NCI-H187 treated with DMSO at 0.1 percent for 48 hours (cell line): ENCODE measurements around the gene CD99.
"Not testable (repeated sequence)": the region's sequence is repeated elsewhere in the genome, so short reads cannot be mapped to it uniquely, and the experiment has no call there.

ENCODE experiments used
- DNase-seq: peaks from one replicate; lab custom pipeline; 2025; lab: John Stamatoyannopoulos, UW

CD99 gene

DNA sequence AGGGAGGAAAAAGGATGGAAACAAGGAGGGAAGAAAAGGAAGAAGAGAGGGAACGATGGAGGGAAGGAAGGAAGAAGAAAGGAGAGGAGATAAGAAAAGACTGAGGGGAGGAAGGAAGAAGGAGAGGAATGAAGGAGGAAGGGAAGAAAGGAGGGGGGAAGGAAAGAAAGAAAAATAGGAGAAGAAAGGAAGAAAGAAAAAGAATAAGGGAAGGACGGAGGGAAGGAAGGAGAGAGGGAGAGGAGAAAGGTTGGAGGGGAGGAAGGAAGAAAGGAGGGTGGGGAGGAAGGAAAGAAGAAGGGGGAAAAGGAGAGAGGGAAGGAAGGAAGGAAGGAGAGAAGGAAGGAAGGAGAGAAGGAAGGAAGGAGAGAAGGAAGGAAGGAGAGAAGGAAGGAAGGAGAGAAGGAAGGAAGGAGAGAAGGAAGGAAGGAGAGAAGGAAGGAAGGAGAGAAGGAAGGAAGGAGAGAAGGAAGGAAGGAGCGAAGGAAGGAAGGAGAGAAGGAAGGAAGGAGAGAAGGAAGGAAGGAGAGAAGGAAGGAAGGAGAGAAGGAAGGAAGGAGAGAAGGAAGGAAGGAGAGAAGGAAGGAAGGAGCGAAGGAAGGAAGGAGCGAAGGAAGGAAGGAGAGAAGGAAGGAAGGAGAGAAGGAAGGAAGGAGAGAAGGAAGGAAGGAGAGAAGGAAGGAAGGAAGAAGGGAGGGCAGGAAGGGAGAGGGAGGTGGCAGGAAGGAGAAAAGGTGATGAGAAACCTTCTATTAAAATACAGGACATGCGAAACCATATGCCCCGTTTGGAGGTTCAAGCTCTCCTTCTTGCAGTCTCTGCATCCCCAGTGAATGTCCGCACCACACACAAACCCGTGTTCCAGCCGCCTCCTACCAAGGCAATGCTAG lies 82.3 kb downstream of the CD99 start:
- DNase-seq: not testable (repeated sequence)

DNA sequence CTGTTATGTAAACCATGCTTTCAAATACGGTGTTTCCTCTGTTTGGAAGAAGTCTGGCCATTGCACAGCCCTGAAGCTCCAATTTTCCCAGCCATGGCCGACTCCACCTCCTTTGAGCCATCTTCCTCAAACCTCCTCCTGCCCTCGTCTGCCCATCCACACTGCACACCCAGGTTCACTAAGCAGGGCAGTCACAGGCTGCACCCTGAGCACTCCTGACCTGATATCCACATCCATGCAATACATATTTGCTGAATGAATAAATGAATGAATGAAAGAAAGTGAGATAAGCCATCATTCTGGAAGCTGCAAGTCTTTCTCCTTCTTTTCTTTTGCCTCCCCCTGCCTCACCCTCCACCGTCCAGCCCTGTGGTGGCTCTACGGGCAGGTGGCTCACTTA lies 83.0 kb downstream of the CD99 start:
- DNase-seq: no peak

DNA sequence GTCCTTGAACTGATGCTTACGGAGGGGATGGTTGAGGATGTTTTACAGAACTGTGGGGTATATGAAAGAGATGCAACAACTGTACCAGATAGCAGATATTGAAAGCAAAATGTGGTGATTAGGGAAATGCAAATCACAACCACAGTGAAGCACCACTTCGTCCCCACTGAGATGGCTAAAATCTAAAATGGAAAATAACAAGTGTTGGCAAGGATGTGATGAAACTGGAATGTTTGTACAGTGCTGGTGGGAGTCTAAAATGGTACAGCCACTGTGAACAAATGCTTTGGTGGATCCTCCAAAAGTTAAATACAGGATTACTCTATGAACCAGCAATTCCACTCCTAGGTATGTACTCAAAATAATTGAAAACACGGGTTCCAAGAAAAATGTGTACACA lies 83.7 kb downstream of the CD99 start:
- no peak for DNase-seq

DNA sequence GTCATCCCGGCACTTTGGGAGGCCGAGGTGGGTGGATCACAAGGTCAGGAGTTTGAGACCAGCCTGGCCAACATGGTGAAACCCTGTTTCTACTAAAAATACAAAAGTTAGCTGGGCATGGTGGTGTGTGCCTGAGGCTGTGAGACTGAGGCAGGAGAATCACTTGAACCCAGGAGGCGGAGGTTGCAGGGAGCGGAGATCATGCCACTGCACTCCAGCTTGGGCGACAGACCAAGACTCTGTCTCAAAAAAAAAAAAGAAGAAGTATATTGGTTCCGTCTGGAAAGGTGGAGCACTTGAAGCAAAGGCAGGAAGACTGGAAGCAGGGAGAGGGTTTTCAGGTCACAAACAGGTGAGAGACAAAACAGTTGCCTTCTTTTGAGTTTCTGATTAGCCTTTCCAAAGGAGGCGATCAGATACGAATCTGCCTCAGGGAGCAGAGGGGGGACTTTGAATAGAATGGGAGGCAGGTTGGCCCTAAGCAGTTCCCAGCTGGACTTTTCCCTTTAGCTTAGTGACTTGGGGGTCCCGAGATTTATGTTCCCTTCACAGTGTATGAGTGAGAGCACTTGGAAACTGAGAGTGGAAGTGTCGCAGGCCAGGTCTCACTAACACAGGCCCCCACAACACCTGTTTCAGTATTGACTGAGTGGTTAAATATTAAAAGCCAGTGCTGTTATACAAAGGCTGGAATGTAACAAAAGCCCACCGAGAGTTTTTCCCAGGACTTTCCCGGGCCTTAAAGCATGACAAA lies 89.6 kb downstream of the CD99 start:
- not testable (repeated sequence) for DNase-seq

DNA sequence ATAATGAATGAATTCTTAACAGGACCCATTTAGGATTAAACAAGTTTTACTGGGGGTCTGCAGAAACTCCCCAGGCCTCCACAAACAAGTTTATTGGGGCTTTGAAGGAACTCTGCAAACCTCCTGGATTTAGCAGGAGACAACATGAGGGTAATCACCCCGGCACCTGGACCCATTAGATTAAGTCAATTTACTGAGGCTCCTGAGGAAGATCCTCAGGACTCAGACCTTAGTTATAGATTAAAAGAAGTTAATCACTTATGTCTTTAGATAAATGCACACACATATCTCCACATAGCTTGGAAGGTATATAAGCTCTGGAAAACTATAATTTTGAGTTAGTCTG lies 90.1 kb downstream of the CD99 start:
- DNase-seq: no peak

DNA sequence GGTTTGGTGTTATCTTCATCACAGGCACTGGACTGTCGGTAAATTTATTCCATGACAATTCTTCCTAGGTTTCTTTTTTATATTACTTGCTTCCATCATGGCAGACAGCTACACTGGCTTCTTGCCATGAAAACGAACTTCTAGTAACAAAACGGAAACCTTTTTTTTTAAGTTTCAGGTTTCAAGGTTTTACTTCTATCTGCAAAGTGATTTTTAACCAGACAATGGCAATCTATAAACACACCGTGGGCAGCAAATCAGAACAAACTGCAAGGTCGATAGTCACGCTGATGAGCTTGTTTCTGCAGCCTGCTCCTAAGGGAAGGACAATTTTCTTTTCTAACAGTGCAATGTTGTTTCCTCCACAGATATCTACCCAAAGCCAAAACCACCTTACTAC lies 90.6 kb downstream of the CD99 start:
- no peak for DNase-seq

DNA sequence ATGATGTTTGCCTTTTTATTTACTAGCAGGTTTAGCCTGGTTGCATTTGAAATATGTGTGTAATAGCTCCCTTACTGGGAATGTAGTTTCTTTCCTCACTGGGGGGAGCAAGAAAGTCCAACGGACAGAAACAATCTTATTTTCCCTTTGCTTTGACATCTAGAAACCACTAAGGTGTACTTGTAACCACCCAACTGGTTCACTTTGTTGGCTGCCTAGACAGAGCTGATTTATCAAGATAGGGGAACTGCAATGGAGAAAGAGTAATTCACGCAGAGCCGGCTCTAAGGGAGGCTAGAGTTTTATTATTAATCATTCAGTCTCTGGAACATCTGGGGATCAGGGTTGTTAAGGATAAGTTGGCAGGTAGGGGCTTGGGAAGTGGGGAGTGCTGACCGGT lies 91.1 kb downstream of the CD99 start:
- DNase-seq: no peak

DNA sequence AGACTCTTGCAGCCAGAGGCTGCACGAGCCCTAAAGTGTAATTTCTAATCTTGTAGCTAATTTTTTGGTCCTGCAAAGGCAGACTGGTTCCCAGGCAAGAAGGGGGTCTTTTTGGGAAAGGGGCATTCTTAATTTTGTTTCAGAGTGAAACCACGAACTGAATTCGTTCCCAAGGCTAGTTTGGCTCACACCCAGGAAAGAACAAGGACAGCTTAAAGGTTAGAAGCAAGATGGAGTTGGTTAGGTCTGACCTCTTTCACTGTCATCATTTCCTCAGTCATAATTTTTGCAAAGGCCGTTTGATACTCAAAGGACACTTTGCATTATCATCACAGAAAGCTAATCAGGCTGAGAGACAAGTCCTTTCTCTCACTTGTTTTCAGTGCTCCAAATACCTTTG lies 91.7 kb downstream of the CD99 start:
- DNase-seq: no peak

DNA sequence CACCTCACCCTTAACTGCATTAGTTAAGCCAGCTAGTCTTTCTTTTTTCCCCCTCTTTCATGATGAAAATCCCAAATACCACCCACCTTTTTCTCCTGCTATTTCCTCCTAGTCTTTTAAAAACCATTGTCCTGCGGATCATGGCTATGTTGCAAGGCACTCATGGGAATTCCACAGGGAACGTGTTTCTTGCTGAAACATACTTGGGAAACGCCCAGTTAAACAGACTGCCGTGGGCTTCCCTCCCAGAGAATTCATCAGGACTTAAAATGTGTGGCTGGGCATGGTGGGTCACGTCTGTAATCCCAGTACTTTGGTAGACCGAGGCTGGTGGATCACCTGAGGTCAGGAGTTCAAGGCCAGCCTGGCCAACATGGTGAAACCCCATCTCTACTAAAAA lies 92.9 kb downstream of the CD99 start:
- DNase-seq: no peak

DNA sequence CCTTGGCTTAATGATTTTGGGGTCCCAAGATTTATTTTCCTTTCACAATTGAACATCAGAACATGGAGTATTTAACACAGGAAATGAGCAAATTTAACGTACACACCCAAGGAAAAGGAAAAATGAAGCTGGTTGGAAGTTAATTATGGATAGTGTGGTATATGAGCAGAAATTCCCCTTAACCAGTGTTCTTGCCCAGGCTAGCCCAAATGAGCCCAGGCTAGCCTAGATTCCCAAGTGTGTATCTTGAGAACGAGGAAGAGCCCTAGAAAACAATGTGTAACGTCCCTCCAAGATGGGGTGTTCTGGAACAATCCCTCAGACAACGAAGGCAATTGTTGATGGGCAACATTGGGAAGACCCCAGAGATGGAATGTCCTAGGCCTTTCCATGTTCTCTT lies 94.4 kb downstream of the CD99 start:
- DNase-seq: no peak

DNA sequence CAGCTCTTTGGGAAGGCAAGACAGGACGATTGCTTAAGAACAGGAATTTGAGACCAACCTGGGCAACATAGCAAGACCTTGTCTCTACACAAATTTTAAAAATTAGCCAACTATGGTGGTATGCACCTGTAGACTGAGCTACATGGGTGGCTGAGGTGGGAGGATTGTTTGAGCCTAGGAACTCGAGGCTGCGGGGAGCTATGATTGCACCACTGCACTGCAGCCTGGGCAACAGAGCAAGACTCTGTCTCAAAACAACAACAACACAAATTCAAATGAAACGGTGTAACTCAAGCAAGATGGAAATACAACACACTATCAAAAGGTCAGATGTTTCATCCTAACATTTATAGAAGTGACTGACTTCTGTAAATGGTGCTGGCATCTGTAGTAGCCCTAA lies 97.9 kb downstream of the CD99 start:
- no peak for DNase-seq

DNA sequence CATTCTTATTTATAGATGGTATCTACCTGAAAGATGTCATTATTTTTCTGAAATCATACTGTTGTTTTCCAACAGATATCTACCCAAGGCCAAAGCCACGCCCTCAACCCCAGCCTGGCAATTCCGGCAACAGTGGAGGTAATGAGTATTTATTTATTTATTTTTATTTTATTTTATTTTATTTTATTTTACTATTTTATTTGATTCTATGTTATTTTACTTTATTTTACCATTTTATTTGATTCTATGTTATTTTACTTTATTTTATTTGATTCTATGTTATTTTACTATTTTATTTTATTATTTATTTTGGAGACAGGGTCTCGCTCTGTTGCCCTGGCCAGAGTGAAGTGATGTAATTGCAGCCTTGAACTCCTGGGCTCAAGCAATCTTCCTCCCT lies 98.5 kb downstream of the CD99 start:
- no peak for DNase-seq
